BLaER1 (cell line): ENCODE results near the gene SLC2A13.

Source experiments
- H3K27ac ChIP-seq: shearing (Covaris generic); formaldehyde crosslinking; 2 replicates; pipeline ENCODE4 v1.8.1; 2022
- H3K27me3 ChIP-seq: shearing (Covaris generic); formaldehyde crosslinking; 2 replicates; pipeline ENCODE4 v1.8.1; 2022
- H3K36me3 ChIP-seq: shearing (Covaris generic); formaldehyde crosslinking; 2 replicates; pipeline ENCODE4 v1.8.1; 2022
- H3K4me1 ChIP-seq: shearing (Covaris generic); formaldehyde crosslinking; 2 replicates; pipeline ENCODE4 v1.8.1; 2022
- H3K4me2 ChIP-seq: shearing (Covaris generic); formaldehyde crosslinking; 2 replicates; pipeline ENCODE4 v1.8.1; 2022
- H3K4me3 ChIP-seq: shearing (Covaris generic); formaldehyde crosslinking; 2 replicates; pipeline ENCODE4 v1.8.1; 2022
- H3K9ac ChIP-seq: shearing (Covaris generic); formaldehyde crosslinking; 2 replicates; pipeline ENCODE4 v1.8.1; 2022
- H3K9me3 ChIP-seq: shearing (Covaris generic); formaldehyde crosslinking; 2 replicates; pipeline ENCODE4 v1.8.1; 2022
- H4K20me1 ChIP-seq: shearing (Covaris generic); formaldehyde crosslinking; 2 replicates; pipeline ENCODE4 v1.8.1; 2022
- Cebpa-rat ChIP-seq: shearing (Covaris generic); IDR thresholded peaks from 2 replicates; pipeline ENCODE4 v1.8.1; 2022

The SLC2A13 gene

DNA sequence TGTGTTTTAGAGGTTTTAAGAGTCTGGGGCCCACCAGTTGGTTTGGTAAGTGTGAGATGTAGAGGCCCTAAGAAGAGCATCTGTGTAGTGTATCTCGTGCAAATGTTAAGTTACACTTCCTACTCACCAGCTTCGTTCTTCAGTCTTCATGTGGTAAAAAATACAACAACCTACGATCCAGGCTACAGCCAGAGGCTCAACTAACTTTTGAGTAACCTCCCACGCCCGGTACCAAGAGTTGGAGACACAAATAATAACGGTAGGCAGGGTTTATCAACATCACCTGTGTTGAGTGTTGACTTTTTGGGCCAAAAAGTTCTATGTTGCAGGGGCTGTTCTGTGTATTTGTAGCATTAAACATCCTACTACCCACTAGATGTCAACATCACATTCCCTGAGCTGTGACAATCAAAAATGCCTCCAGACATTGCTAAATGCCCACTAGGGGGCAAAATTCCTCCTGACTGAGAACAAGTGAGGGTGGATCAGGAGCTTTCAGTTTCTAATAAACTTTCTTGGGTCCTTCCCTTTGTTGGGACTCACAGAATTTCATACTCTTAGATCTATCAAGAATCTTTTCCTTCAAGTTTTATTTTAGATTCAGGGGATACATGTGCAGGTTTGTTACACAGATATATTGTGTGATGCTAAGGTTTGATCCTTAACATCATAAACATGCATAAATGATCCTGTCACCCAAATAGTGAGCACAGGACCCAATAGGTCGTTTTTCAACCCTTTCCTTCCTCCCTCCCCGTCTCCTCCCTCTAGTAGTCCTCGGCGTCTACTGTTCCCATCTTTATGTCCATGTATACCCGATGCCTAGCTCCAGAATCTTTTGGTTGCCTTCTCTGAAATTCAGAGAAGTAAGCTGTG lies 94.7 kb downstream of the SLC2A13 start:
- Histone ChIP-seq H3K4me1 (peaks cover under 1% of the 10 kb centered on the region; the same call in 1 of the 2 replicates), H3K9me3 (no peaks in the 10 kb centered on the region), H3K4me3 (no peak overlapping the region), H3K9ac (no peak overlapping the region), H3K27me3 (no peaks in the 10 kb centered on the region), H3K36me3 (no peaks in the 10 kb centered on the region), H4K20me1 (no peaks in the 10 kb centered on the region), H3K27ac (no peak overlapping the region), H3K4me2 (no peak overlapping the region)
- TF ChIP-seq Cebpa-rat, result no peak

DNA sequence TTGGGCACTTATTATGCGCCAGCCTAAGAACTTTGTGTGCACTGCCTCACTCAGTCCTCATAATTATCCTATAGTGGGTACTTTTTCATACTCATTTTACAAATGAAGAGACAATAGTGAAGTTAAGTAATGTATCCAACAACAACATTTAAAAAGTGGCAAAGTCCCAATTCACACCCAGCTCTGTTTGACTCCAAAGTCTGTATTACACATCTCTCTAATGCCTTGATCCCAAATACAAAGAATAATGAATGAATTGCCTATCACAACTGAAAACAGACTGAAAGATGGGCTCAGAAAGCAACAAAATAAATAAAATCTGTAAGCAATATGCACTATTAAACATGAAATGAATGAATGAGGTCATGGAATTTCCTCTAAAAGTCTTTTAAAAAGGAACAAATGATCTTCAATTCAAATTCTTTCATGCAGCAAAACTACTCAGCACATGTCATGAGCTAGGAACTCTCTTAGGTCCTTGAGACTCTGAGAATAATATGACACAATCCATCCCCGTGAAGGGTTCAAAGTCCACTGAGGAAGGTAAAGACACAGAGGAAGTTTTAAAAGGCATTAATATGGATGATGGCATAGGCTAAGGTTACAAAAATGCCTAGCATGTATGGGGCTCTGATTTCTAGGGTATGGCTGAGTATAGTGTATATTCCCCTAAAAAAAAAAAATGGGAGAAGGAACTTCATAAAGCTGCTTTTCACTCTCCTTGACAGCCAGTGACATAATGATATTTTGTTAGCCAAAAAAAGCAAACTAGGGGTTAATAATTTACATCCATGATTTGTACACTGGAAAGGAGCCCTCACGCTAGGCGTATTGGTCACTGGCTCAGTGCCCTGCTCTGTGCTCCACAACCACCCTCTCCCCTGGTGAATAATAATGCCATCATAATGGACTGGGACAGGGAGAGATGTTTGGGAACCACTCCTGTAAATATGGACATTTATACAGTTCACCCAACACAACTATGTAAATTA lies 103.4 kb downstream of the SLC2A13 start:
- Histone ChIP-seq H3K27ac (no peak overlapping the region), H4K20me1 (no peaks in the 10 kb centered on the region), H3K9me3 (peaks cover 35% of the 10 kb centered on the region), H3K4me3 (no peak overlapping the region), H3K36me3 (no peaks in the 10 kb centered on the region), H3K9ac (no peak overlapping the region), H3K4me2 (no peak overlapping the region), H3K4me1 (no peaks in the 10 kb centered on the region), H3K27me3 (no peaks in the 10 kb centered on the region)
- no peak for TF ChIP-seq Cebpa-rat

DNA sequence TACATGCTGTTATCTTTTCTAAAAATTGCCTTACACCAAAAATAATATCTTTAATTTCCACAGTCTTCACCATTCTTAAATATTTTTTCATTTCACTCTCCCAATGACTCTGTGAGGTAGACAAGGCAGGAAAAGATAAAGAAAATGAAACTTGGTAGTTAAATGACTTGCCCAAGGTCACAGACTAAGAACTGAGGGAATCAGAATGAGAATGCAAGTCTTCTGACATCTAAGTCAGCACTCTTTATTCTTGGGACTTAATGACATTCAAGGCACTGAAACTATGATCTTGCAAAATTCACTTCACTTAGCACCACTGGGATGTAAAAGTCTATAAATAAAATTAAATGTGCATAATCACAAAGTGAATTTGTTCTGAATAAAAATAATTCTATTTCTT lies 104.5 kb downstream of the SLC2A13 start:
- Histone ChIP-seq H3K27me3 (no peaks in the 10 kb centered on the region), H3K9ac (no peak overlapping the region), H3K9me3 (peaks cover 37% of the 10 kb centered on the region), H4K20me1 (no peaks in the 10 kb centered on the region), H3K4me1 (no peaks in the 10 kb centered on the region), H3K4me3 (no peak overlapping the region), H3K36me3 (no peaks in the 10 kb centered on the region), H3K27ac (no peak overlapping the region), H3K4me2 (no peak overlapping the region)
- no peak for TF ChIP-seq Cebpa-rat

DNA sequence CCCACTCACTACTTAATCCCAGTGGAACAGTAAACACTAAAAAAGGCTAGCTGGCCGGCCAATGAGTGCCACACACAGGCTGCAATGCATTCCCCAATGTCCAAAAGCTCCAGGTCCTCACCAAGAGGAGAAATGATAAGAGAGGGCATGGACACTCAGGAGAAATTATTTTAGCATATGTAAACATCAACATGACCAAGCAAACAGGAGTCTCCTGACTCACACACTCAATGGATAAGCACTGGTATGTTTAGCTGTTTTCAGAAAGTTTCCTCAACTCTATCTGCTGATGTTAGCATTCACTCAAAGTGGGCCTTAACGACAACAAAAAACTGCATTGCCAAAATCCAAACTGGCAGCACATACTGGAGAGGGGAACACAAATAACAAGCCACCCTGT lies 105.0 kb downstream of the SLC2A13 start:
- TF ChIP-seq Cebpa-rat, result no peak
- Histone ChIP-seq H3K4me1 (no peaks in the 10 kb centered on the region), H3K9me3 (peaks cover 39% of the 10 kb centered on the region), H3K27me3 (no peaks in the 10 kb centered on the region), H4K20me1 (no peaks in the 10 kb centered on the region), H3K27ac (no peak overlapping the region), H3K4me3 (no peak overlapping the region), H3K36me3 (no peaks in the 10 kb centered on the region), H3K4me2 (no peak overlapping the region), H3K9ac (no peak overlapping the region)

DNA sequence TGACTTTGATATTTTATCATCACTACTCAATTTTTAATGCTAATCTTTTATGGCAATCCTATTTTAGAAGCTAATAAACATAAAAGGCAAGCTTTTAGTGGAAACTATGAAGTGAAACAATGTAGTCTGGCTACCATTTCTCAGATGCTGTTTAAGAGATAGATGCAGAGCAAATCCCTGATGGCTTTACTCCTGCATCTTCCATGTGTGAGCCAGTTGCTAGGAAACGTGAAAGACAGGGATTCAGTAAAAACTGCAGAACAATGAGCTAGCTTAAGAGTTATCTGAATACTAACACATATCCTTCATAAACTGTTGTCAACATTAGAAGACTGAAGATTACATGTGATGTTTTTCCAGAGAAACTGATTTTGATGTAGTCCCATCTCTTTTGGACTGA lies 112.6 kb downstream of the SLC2A13 start:
- Histone ChIP-seq H3K4me3 (no peak overlapping the region), H3K4me1 (no peaks in the 10 kb centered on the region), H3K27ac (no peak overlapping the region), H3K36me3 (no peaks in the 10 kb centered on the region), H4K20me1 (no peaks in the 10 kb centered on the region), H3K9me3 (peaks cover 10% of the 10 kb centered on the region), H3K4me2 (no peak overlapping the region), H3K9ac (no peak overlapping the region), H3K27me3 (no peaks in the 10 kb centered on the region)
- no peak for TF ChIP-seq Cebpa-rat

DNA sequence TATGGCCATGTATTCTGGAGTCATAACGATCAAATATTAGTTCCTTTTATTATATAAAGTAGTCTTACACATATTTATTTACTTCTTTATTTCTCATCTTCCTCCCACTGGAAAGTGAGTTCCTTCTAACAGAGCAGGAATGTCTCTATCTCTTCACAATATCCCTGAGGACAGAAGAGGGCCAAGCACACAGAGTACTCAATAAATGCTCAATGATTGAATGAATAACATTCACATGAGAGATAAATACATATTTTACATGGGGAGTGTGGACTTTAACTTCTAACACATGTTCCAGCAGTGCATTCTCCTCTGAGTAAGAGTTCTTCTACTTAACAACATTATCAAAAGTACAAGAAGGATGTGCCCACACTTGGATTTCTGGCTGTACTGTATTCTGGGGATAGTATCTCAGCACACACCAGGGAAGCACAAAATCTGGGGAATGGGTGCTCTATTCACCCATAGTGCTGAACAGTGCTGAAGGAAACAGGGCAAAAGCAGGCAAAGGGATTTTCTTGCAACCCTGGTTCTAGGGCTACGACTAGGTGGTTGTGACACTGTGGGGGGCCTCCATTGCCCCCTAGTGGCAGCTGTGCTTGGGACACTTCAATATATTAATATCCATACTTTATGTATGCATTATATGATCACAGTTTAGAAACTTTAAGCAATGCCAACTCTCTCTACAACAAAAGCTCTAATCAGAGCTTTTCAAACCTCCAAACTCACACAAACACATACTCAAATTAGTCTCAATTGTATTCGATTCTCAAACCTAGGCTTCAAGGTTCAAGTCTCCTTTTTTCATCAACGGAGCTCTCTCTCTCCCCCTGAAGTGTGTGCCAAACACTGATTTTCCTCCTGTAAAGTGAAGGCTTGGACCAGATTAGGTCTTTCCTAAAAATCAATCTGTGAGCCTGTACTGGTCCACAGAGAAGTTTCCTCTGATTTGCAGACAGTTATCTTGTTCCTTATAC lies 115.5 kb downstream of the SLC2A13 start:
- Histone ChIP-seq H3K4me2 (no peak overlapping the region), H3K9ac (no peak overlapping the region), H3K27ac (no peak overlapping the region), H4K20me1 (no peaks in the 10 kb centered on the region), H3K4me1 (no peaks in the 10 kb centered on the region), H3K9me3 (no peaks in the 10 kb centered on the region; the same call in 1 of the 2 replicates), H3K4me3 (no peak overlapping the region), H3K36me3 (no peaks in the 10 kb centered on the region), H3K27me3 (no peaks in the 10 kb centered on the region)
- TF ChIP-seq Cebpa-rat, result no peak

DNA sequence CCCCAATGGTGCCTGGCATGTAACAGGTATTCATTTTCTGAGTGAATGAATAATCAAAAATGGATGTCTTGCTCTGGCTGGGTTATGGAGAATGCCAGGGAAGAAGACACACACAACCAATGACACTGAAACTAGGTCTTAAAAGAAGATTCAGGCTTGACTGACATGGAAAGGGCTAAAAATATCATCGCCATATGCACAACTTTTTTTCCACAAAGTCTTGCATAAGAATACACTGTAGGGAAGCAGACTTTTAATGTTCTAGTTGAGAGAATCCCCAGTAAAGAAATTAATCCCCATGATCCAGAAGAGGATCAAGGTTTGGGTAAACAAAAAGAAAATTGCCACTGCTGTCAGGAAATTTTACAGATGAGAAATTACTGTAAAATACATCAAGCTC lies 116.4 kb downstream of the SLC2A13 start:
- H3K4me2 ChIP-seq, result no peak overlapping the region
- H4K20me1 ChIP-seq, result no peaks in the 10 kb centered on the region
- H3K27ac ChIP-seq, result no peak overlapping the region
- no peak overlapping the region for H3K9ac ChIP-seq
- no peaks in the 10 kb centered on the region for H3K36me3 ChIP-seq
- no peak overlapping the region for H3K4me3 ChIP-seq
- H3K4me1 ChIP-seq, result no peaks in the 10 kb centered on the region
- no peaks in the 10 kb centered on the region for H3K9me3 ChIP-seq
- TF ChIP-seq Cebpa-rat, result no peak
- no peaks in the 10 kb centered on the region for H3K27me3 ChIP-seq

DNA sequence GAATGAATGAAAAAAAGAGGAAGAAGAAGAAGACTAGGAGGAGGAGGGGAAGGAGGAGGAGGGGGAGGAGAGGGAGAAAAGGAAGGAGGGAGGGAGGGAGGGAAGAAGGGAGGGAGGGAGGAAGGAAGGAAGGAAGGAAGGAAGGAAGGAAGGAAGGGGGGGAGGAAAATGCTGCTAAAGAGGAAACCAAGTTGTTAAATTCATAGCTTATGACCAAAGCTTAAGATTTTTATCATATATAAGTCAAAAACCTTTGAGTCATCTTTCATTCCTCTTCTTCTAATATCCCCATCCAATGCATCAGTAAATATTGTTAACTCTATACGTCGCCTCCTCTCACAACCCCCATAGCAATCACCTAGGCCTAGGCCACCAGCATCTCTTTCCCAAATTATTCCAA lies 117.3 kb downstream of the SLC2A13 start:
- H3K4me3 ChIP-seq, result no peak overlapping the region
- no peak overlapping the region for H3K27ac ChIP-seq
- no peaks in the 10 kb centered on the region for H3K9me3 ChIP-seq
- no peak overlapping the region for H3K9ac ChIP-seq
- no peak overlapping the region for H3K4me2 ChIP-seq
- H3K4me1 ChIP-seq, result no peaks in the 10 kb centered on the region
- no peaks in the 10 kb centered on the region for H3K27me3 ChIP-seq
- no peaks in the 10 kb centered on the region for H4K20me1 ChIP-seq
- TF ChIP-seq Cebpa-rat, result no peak
- no peaks in the 10 kb centered on the region for H3K36me3 ChIP-seq

DNA sequence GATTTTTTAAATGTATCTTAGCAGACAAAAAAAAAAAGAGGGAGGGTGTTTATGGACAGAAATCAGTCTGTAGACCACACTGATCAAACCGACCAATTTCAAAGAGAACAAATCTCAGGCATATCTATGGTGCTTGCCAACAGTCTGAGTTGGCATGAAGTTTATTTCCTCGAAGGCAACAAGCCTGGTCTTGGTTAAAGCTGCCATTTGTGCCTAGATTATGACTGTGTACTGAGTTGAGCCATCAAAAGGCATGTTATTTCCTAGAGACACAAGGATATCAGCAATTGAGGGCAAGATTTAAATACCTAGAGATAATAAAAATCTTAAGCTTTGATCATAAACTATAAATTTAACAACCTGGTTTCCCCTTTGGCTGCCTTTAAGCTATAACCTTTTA lies 119.2 kb downstream of the SLC2A13 start:
- H3K4me1 ChIP-seq, result no peaks in the 10 kb centered on the region
- no peaks in the 10 kb centered on the region for H3K9me3 ChIP-seq
- no peaks in the 10 kb centered on the region for H4K20me1 ChIP-seq
- H3K27me3 ChIP-seq, result no peaks in the 10 kb centered on the region
- no peaks in the 10 kb centered on the region for H3K36me3 ChIP-seq
- H3K4me2 ChIP-seq, result no peak overlapping the region
- no peak overlapping the region for H3K4me3 ChIP-seq
- H3K27ac ChIP-seq, result no peak overlapping the region
- no peak overlapping the region for H3K9ac ChIP-seq
- TF ChIP-seq Cebpa-rat, result no peak
